GM15510 (cell line): ENCODE data around the gene NIPAL1.

Experiments
- POLR2A ChIP-seq: IDR thresholded peaks from 3 replicates; pipeline ENCODE4 v1.6.1; 2011; ENCODE audit warnings: borderline replicate concordance; ENCODE audit not compliant: insufficient read length; ENCODE audit errors: extremely low read depth

Gene NIPAL1

GRCh38 chr4:48021100-48021499, 4.5 kb downstream of the NIPAL1 start:
- no peak for TF ChIP-seq POLR2A

GRCh38 chr4:48022192-48022799, 5.7 kb downstream of the NIPAL1 start:
- no peak for TF ChIP-seq POLR2A

DNA sequence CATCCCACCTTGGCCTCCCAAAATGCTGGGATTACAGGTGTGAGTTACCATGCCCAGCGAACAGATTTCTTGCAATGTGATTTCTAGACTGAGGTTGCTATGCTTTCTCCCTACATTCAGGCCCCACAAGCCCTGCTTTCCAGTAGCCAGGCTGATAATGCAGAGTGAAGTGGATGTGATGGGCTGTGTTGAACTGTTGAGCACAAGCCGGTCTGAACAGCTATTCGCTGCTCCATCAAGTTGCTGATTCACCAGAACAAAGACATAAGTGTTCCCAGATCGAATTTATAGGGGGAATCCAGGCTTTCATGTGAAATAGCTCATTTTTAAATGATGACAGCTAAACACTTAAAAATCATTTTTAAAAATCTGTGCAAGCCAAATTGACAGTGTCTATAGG, 8.0 kb downstream of the NIPAL1 start:
- no peak for TF ChIP-seq POLR2A

GRCh38 chr4:48025005-48025404, 8.4 kb downstream of the NIPAL1 start:
- TF ChIP-seq POLR2A = no peak

DNA sequence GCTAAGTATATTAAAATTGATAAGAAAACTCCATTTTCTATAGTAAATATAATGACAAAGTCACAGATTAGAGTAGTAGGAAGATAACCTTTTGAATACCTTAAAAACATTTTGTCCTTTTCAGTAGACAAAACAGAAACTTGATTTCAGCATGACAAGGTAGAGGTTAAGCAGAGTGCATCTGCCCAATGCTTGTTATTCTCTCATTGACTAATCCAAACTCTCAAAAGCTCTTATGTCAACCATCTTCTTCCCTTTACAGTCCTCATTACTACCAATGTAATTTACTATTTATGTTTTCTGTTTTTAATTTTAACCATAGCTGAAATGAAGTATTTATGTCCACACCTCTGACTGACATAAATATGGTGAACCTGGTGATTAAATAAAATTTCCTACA, 11.1 kb downstream of the NIPAL1 start:
- no peak for TF ChIP-seq POLR2A

GRCh38 chr4:48028696-48029095, 12.1 kb downstream of the NIPAL1 start:
- TF ChIP-seq POLR2A = no peak

- TF ChIP-seq POLR2A = no peak
Measured at GRCh38 chr4:48030470-48030869, 13.9 kb downstream of the NIPAL1 start.

DNA sequence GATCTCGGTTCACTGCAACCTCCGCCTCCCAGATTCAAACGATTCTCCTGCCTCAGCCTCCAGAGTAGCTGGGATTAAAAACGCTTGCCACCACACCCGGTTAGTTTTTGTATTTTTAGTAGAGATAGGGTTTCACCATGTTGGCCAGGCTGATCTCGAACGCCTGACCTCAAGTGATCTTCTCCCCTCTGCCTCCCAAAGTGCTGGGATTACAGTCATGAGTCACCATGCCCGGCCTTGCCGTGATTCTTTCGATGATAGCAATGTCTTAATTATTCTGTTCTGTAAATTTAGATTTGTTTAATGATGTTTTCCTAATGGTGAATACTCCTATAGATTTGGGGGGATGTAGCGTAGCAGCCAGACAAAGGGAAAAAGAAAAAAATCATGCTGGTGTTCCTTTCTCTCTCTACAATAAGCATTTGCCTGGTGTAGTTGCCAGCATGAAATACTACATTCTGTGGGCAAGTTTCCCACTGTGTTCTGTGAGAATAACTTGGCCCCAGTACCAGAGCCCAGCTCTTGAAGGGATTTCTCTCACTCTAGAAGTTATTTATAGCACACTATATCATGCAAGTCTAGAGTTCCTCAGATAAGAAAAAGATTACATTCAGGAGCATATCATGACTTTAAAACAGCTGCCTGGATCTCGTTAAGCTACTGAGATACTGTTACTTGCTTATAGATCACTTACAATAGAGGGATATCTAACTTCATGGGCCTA, 15.4 kb downstream of the NIPAL1 start:
- TF ChIP-seq POLR2A = no peak

DNA sequence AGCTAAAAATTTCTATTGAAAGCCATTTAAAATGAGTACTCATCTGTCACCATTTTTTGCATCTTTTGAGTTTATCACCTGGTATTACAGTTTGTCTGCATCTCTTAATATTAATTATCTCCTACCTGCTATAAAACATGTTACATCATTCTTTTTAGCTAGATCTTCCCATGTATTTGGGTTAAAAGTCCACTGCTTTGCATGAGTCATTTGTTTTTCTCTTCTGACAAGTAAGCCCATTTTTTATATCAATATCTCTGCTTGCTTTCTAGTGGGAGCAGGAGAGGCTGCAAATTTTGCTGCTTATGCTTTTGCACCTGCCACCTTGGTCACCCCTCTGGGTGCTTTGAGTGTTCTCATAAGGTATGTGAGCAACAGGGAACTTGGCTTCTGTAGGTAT, 16.1 kb downstream of the NIPAL1 start:
- no peak for TF ChIP-seq POLR2A

- no peak for TF ChIP-seq POLR2A
Measured at GRCh38 chr4:48033412-48033811, 16.8 kb downstream of the NIPAL1 start.

GRCh38 chr4:48033825-48034413, 17.3 kb downstream of the NIPAL1 start:
- no peak for TF ChIP-seq POLR2A

DNA sequence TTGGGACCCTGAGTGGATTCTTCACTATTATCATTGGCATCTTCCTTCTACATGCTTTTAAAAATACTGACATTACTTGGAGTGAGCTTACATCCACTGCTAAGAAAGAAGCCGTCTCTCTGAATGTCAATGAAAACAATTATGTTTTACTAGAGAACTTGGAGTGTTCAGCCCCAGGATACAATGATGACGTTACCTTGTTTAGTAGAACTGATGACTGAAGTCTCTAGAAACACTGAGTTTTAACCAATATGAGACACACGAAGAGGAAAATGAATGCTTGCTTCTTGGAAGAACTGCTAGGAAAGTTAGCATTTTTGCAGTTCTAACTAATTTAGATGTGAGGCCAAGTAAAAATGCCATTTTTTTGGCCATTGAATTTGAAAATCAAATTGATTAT, 19.4 kb downstream of the NIPAL1 start:
- no peak for TF ChIP-seq POLR2A

DNA sequence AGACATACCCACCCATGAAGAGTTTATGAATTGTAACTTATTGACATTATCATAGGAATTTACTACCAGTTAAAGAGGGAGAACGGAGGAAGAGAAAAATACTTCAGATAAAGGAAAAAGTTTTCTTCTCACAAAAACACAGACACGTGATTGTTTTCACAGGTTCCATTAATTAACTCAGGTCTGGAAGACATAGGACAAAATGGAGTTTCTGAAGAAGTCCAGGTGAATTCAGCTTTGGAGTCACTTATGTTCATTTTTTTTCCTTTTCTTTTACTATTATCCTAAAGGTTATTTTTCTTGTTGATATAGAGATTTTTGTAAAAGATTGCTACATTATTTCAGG, 20.5 kb downstream of the NIPAL1 start:
- TF ChIP-seq POLR2A = no peak

GRCh38 chr4:48038666-48039065, 22.1 kb downstream of the NIPAL1 start:
- no peak for TF ChIP-seq POLR2A

- no peak for TF ChIP-seq POLR2A
Measured at GRCh38 chr4:48039561-48039960, 23.0 kb downstream of the NIPAL1 start.

GRCh38 chr4:48041535-48042137, 25.1 kb downstream of the NIPAL1 start:
- no peak for TF ChIP-seq POLR2A

DNA sequence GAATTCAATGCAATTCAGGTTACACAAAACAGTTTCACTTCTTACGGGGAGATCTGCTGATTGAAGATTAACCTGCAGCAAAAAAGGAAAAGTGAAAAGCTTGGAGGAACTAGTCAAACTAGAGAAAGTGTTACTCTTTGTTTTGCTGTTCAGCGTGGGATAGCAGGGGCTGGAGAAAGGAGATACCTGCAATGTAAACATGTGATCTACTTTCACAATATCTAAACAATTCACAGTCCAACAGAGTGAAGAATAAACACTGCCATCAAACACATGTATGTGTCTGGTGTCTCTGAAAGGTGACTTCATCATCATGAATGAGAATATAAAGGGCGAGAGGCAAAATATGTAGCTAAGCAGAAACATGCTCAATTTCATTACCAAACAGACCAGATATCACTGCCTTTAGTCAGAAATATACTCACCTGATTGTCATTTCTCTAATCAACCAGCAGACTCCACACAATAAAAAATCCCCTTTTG, 26.4 kb downstream of the NIPAL1 start:
- TF ChIP-seq POLR2A = no peak

DNA sequence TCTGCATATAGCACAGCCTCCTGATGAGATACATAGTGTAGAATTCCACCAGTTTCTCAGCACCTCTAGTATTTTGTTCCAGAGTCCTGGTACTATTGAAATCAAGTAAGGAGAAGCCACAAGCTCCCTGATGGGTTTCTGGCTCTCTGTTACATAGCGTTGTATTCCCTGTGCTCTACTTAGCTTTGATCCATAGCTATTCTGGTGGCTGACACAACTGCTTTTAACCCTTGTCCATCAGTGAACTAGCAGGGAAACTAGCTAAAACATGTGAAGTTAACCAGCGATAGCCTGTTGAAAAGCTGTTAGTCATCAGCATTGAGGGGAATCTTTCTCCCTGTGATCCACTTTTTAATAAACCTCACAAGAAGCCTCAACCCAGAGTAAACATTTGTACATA, 26.9 kb downstream of the NIPAL1 start:
- TF ChIP-seq POLR2A = no peak
